HL-60 (cell line): ENCODE data around the gene FRK.

Source experiments
- DNase-seq, 2 experiments: peaks; one replicate each; pipeline ENCODE4 v3.0.0-alpha.2; 2010 to 2020; ENCODE audit warnings: low read depth in 1 of 2, low spot score in 1 of 2
- H3K27ac ChIP-seq: fragments of 250-450 bp; sonication (Bioruptor Pico); replicated peaks from 2 replicates; pipeline ENCODE4 v1.5.1; 2020; ENCODE audit warnings: mild to moderate bottlenecking, moderate library complexity
- H3K27me3 ChIP-seq: fragments of 250-450 bp; sonication (Bioruptor Pico); 2 replicates; pipeline ENCODE4 v1.5.1; 2021; ENCODE audit warnings: mild to moderate bottlenecking, moderate library complexity; ENCODE audit not compliant: insufficient read depth, poor library complexity, severe bottlenecking
- H3K4me3 ChIP-seq: replicated peaks from 2 replicates; pipeline ENCODE4 v1.5.1; 2011; ENCODE audit warnings: mild to moderate bottlenecking, control low read depth, low read length; ENCODE audit not compliant: insufficient read depth
- CTCF ChIP-seq: IDR thresholded peaks from one replicate; pipeline ENCODE4 v1.5.1; 2011; ENCODE audit warnings: low read length, control low read depth, inconsistent platforms; ENCODE audit not compliant: insufficient read depth
- GABPA ChIP-seq: IDR thresholded peaks from 2 replicates; pipeline ENCODE4 v1.6.1; 2012; ENCODE audit warnings: low read depth
- POLR2AphosphoS5 ChIP-seq: IDR thresholded peaks from 2 replicates; pipeline ENCODE4 v1.6.1; 2012; ENCODE audit warnings: low read depth
- REST ChIP-seq: IDR thresholded peaks from 2 replicates; pipeline ENCODE4 v1.6.1; 2012; ENCODE audit warnings: low read depth; ENCODE audit not compliant: insufficient replicate concordance
- SPI1 ChIP-seq: IDR thresholded peaks from 2 replicates; pipeline ENCODE4 v1.6.1; 2012; ENCODE audit warnings: low read depth, mild to moderate bottlenecking, borderline replicate concordance

The FRK gene

GRCh38 chr6:116020738-116021137 lies 40.0 kb downstream of the FRK start:
- no peak for DNase-seq
- TF ChIP-seq GABPA: no peak
- TF ChIP-seq REST: no peak
- no peak for TF ChIP-seq POLR2AphosphoS5
- no peak for TF ChIP-seq CTCF
- Histone ChIP-seq H3K4me3 (no peak overlapping the region), H3K27me3 (peaks cover 5% of the 10 kb centered on the region), H3K27ac (no peak overlapping the region)

GRCh38 chr6:116019428-116019827 lies 41.3 kb downstream of the FRK start:
- no peak for DNase-seq

GRCh38 chr6:116018976-116019375 lies 41.7 kb downstream of the FRK start:
- Histone ChIP-seq H3K27ac (no peak overlapping the region), H3K27me3 (peaks cover 5% of the 10 kb centered on the region), H3K4me3 (no peak overlapping the region)
- no peak for DNase-seq
- no peak for TF ChIP-seq GABPA
- TF ChIP-seq REST: no peak
- no peak for TF ChIP-seq SPI1
- no peak for TF ChIP-seq POLR2AphosphoS5
- TF ChIP-seq CTCF: no peak

More at GRCh38 chr6:116019428-116019827, 41.3 kb downstream of the FRK start:
- TF ChIP-seq POLR2AphosphoS5: no peak
- TF ChIP-seq SPI1: no peak
- TF ChIP-seq GABPA: no peak
- TF ChIP-seq REST: no peak
- no peak for TF ChIP-seq CTCF
- Histone ChIP-seq H3K27me3 (peaks cover 5% of the 10 kb centered on the region), H3K4me3 (no peak overlapping the region), H3K27ac (no peak overlapping the region)
